ENCODE data around the gene ZRSR2. TPM values are rescaled to one million over a fixed set of nuclear protein-coding genes. Genes with fewer than 3 reads are reported as not detected.

Gene ZRSR2
- total RNA-seq, 2 donors from 2014 or later = 7.1 to 7.2 TPM

Other genes with a start within 250 kb of the ZRSR2 start
- gene ACE2, start 189.5 kb upstream of the ZRSR2 start, total RNA-seq = 10 to 100 TPM; 14.3 to 17.2 TPM
- gene CLTRN, start 125.7 kb upstream of the ZRSR2 start, total RNA-seq = under 1 TPM; 0.31 to 0.53 TPM
- 10 to 100 TPM in 1 of 2 donors, 1 to 10 TPM in 1; 8.9 to 10.5 TPM for gene CA5B, start 52.2 kb upstream of the ZRSR2 start, total RNA-seq
- gene AP1S2, start 64.3 kb downstream of the ZRSR2 start, total RNA-seq = 10 to 100 TPM; 83.4 to 92.8 TPM

All from left cardiac atrium (tissue), 2 donors.